Muscle of back (tissue), 11 donors: ENCODE measurements around the gene VENTX. TPM values are rescaled to one million over a fixed set of nuclear protein-coding genes. Genes with fewer than 3 reads are reported as not detected.

Experiments
- DNase-seq, 3 donors: peaks; one replicate each; pipeline versions ENCODE4 v3.0.0 to v3.0.0-alpha.2; 2013
- polyA plus RNA-seq, 10 donors: library from polyadenylated mRNA; unstranded; fragments of 120-200 nt; gene quantifications; one replicate each; pipeline ENCODE4 v1.2.1, GENCODE V29; 2013; ENCODE audit not compliant: insufficient read length in 10 of 10

VENTX gene
- polyA plus RNA-seq, 10 donors, result 0.09 to 0.24 (median 0.18) TPM

GRCh38 chr10:133201948-133202725 lies 35.5 kb upstream of the VENTX start:
- DNase-seq, result no peak

GRCh38 chr10:133202778-133203651 lies 34.6 kb upstream of the VENTX start:
- DNase-seq, result no peak

- no peak for DNase-seq
Measured at GRCh38 chr10:133203652-133204195, 33.9 kb upstream of the VENTX start.

- DNase-seq, result no peak
Measured at GRCh38 chr10:133204226-133205015, 33.2 kb upstream of the VENTX start.

GRCh38 chr10:133205146-133205545 lies 32.5 kb upstream of the VENTX start:
- no peak for DNase-seq

DNA sequence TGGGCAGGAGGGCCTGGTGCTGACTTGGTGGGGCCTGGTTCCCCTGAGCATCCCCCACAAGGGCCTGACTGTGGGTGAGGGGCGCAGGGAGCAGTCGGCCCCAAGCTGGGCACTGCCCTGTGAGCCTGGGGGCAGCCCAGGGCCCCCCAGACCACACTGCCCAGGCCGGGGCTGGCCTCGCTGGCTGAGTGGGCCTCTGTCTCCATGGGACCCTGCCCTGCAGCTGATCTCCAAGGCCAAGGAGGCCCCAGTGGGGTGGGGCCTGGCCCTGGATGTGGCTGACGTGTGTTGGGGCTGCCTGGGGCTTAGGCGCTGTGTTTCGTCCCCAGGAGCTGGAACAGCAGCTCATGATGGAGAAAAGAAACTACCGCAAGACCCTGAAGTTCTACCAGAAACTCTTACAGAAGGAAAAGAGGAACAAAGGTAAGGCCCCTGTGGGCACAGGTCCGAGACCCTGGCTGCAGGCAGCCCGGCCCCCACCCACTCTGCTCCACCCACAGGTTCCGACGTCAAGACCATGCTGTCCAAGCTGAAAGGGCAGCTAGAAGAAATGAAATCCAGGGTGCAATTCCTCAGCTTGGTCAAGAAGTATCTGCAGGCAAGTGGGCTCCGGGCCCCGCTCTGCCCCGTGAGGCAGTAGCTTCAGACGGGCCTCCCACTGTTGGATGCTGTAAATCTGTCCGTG lies 31.2 kb upstream of the VENTX start:
- no peak for DNase-seq

GRCh38 chr10:133207041-133207600 lies 30.5 kb upstream of the VENTX start:
- no peak for DNase-seq

DNA sequence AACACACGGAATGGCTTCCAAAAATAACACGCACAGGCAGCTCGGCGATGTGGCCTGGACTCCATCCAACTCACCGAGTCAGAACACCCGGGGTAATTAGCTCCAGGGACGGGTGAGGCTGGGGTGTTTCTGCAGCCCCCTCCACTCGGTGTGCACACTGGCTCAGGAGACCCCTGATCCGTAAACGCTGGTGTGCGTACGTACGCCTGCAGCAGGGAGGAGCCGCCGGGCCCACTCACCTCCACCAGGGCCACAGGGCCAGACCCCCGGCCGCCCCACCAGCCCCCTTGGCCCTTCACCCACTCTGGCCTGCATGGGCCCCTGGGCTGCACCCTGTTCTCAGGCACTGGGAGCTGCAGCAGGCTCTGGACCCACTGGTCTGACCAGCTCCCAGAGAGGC lies 30.0 kb upstream of the VENTX start:
- no peak for DNase-seq

GRCh38 chr10:133208466-133208865 lies 29.2 kb upstream of the VENTX start:
- DNase-seq, result no peak

- no peak for DNase-seq
Measured at GRCh38 chr10:133209117-133209516, 28.5 kb upstream of the VENTX start.

- DNase-seq, result no peak
Measured at GRCh38 chr10:133209641-133210040, 28.0 kb upstream of the VENTX start.

DNA sequence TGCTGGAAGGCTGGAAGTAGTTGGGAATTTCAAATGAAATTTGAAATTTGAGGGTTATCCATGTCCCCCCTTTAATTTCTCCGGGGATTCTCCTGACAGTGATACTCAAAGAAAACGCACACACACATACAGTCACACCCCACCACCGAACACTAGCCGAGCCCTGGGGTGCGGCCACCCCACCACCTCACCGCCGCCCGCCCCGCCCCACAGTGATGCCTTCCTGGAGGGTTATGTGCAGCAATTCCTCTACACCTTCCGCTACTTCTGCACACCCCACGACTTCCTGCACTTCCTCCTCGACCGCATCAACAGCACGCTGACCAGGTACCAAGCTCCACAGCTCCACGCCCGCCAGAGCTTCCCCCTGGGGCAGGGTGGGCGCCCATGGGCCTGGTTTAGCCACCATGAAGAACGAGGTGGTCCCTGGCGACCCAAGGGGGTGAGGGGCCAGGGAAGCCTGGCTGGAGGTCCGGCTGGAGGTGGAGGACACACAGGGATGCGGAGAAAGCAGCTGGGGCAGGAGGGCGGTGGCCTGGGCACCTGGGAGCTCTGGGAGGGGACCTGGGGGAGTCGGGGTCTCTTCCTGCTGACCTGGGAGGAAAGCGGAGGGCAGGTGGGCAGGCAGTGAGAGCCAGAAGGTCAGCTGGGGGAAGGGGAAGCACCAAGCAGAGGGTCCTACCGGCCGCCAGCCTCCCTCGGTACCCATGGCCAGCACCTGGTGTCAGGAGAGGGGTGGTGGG lies 27.1 kb upstream of the VENTX start:
- no peak for DNase-seq

- DNase-seq, result no peak
Measured at GRCh38 chr10:133211141-133211830, 26.4 kb upstream of the VENTX start.

GRCh38 chr10:133211959-133212852 lies 25.4 kb upstream of the VENTX start:
- DNase-seq, result no peak

DNA sequence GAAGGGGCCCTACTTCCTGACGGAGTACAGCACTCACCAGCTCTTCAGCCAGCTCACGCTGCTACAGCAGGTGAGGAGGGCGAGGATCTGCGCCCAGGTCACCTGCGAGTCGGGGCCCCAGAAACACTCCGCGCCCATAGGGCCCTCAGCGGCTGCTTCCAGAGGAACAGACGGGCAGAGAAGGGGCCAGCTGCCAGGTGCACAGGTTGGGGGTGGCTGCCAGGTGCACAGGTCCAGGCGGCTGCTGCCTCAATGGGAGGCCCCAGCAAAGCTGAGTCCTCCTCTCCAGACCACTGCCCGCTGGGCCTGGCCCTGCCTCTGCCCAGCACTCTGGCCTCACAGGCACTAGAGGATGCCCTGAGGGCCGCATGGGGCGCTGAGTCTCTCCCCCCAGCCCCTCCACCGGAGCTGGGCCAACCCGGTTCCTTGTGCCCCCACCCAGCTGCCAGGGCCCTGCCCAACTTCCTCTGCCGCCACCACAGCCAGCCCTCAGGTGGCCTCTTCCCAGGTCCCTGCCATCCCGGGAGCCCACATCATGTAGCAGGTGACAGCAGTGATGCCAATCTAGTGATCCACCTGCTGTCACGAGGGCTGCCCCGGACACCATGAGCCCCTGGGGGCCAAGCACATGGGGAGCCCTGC lies 24.7 kb upstream of the VENTX start:
- no peak for DNase-seq

- DNase-seq, result no peak
Measured at GRCh38 chr10:133213641-133214467, 23.8 kb upstream of the VENTX start.
